Epidermal melanocyte (primary cell): ENCODE results near the gene COL17A1.
A peak's percentile ranks its signal among the peaks of the same experiment; 100 is the strongest.

Experiments used
- DNase-seq: peaks from one replicate; pipeline ENCODE4 v3.0.0; 2011; ENCODE audit warnings: low spot score; ENCODE audit not compliant: insufficient read length

COL17A1 gene

GRCh38 chr10:104085801-104086400, at the start of gene COL17A1:
TSS of gene COL17A1 (minus strand) at chr10:104085880. CDS start at chr10:104080673, 5,207 bp downstream.
- no peak for DNase-seq

- no peak for DNase-seq
Observed at GRCh38 chr10:104130041-104130440, 44.4 kb upstream of the COL17A1 start.

GRCh38 chr10:104128214-104128613, 42.5 kb upstream of the COL17A1 start:
- no peak for DNase-seq

- DNase-seq, result no peak
Observed at GRCh38 chr10:104127411-104127810, 41.7 kb upstream of the COL17A1 start.

- DNase-seq, result no peak
Observed at GRCh38 chr10:104123397-104123796, 37.7 kb upstream of the COL17A1 start.

- DNase-seq, result no peak
Observed at GRCh38 chr10:104122225-104123107, 36.8 kb upstream of the COL17A1 start.

- peak; percentile 84 for DNase-seq
Observed at GRCh38 chr10:104121485-104122224, 36.0 kb upstream of the COL17A1 start, which contains the start of gene SFR1. TSS of gene SFR1 (plus strand) at chr10:104122171. CDS start at chr10:104122184, 13 bp downstream.

GRCh38 chr10:104120903-104121484, 35.3 kb upstream of the COL17A1 start:
- DNase-seq, result peak; percentile 50

GRCh38 chr10:104120512-104120902, 34.8 kb upstream of the COL17A1 start:
- DNase-seq, result no peak

- DNase-seq, result no peak
Observed at GRCh38 chr10:104119996-104120395, 34.3 kb upstream of the COL17A1 start.

GRCh38 chr10:104117839-104118323, 32.2 kb upstream of the COL17A1 start:
- no peak for DNase-seq

- no peak for DNase-seq
Observed at GRCh38 chr10:104113376-104113956, 27.8 kb upstream of the COL17A1 start.

GRCh38 chr10:104109908-104110662, 24.4 kb upstream of the COL17A1 start:
- DNase-seq, result no peak

GRCh38 chr10:104104926-104105325, 19.2 kb upstream of the COL17A1 start:
- DNase-seq, result no peak

- no peak for DNase-seq
Observed at GRCh38 chr10:104104418-104104817, 18.7 kb upstream of the COL17A1 start.

- no peak for DNase-seq
Observed at GRCh38 chr10:104103956-104104355, 18.3 kb upstream of the COL17A1 start.

GRCh38 chr10:104101902-104102301, 16.2 kb upstream of the COL17A1 start:
- no peak for DNase-seq

GRCh38 chr10:104100795-104101194, 15.1 kb upstream of the COL17A1 start:
- DNase-seq, result no peak

- DNase-seq, result no peak
Observed at GRCh38 chr10:104099941-104100340, 14.3 kb upstream of the COL17A1 start.

- DNase-seq, result no peak
Observed at GRCh38 chr10:104099269-104099668, 13.6 kb upstream of the COL17A1 start.
